H54 (cell line): ENCODE measurements around the gene GRHL3.

ENCODE experiments used
- DNase-seq: peaks from one replicate; pipeline ENCODE4 v3.0.0; 2011; ENCODE audit warnings: low spot score, mixed read lengths; ENCODE audit not compliant: insufficient read length
- FAIRE-seq: peaks from 3 replicates; lab custom pipeline; 2011; peaks lifted over from hg19 to GRCh38; lab: Jason Lieb, UNC
- POLR2A ChIP-seq: IDR thresholded peaks from 2 replicates; pipeline ENCODE4 v1.6.1; 2011; ENCODE audit warnings: low read depth, mild to moderate bottlenecking, low read length

Gene GRHL3

DNA sequence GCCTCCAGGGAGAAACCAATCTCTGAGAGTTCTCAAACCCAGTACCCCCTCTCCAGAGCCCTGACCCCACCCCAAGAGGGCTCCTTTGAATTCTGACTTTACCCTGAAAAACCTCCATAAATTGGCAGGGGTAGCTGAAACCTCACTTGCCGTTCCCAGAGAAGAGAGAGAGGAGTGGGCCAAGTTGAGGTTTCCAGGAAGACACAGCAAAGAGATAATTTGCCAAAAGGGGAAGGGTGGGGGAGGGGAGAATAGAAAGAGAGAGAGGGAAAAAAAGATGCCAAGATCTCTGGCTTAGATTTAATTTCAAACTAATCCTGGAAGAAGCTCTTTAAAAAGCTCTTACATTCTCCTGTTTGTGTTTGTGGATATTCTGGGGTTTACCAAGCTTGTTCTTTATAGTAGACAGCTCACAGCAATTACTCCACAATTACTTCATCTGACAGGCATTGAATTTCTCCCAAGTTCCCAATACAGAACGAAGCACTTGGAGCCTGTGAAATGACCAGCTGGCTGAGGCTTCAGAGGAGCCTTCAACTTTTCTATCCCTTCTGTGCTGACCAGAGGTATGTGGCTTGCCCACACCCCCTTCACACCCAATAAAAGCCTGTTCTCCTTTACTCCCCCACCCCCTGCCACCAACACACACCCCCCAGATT lies 1.1 kb upstream of the GRHL3 start:
- no peak for TF ChIP-seq POLR2A
- no peak for FAIRE-seq

DNA sequence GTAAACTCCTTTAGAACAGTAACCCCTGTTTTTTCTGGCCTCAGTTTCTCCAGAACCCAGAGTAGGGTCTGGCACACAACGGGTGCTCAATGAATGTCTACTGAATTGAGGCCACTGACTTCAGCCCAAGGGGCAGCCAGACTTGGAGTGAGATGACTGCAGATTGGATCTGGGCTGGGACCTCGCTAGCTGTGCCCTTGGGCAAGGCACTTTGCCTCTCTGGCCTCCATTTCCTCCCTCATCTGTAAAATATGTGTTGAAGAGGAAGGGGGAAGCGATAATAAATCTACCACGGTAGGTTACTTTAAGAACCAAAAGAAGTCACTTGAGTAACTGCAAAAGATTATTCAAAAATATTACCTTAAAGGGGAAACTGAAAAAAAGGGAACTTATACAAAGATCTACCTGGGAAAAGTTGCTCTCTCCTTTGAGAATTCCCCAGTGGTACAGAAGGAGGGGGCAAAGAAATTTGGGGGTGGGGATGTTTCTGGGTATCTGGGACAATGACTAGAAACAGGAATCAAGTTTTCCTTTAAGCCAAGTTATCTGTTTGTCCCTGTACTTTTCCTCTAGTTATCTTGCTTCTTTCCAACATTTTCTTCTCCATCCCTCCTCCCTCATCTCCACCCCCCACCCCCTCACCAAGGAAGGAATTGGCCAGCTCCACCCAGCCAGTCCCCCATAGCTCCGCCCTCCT lies 394 bp upstream of the GRHL3 start:
- TF ChIP-seq POLR2A: no peak
- DNase-seq (no peak), FAIRE-seq (no peak)

More for the DNA sequence above, 1.1 kb upstream of the GRHL3 start:
- no peak for DNase-seq

DNA sequence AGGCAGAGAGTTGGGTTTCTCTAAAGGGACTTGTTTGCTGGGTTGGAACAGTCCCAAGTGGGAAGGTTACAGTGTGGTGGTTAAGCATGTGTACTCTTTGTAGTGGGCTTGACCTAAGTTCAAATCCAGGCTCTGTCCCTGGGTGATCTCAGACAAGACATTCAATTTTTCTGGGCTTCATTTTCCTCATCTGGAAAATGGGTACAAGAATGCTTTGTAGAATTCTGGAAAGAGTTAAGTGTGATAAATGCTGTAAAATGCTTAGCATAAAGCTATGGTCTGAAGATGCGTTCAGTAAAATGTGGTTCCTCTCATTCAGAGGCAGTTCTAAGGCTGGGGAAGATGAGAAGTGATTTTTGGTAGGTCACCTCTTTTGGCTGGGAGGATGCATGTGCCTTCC lies 805 bp downstream of the GRHL3 start:
- no peak for FAIRE-seq
- no peak for DNase-seq
- TF ChIP-seq POLR2A: no peak

DNA sequence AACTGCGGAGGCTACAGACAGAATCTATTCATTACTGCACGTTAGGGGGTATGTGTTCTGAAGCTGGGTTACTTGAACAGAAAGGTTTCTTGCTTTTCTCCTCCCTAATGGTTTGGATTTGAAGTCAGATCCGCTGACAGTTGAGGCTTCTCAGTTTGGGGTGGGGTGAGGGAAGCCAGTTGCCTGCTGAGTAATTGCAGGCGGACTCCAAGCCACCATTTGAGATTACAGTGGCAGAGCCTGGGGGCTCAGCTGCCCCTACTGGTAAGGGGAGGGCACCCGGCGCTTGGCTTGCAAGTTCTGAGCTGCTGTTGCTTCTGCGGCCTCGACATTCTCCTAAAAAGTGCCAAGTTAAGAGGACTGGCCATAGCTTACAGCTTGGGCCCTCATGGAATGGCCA lies 2.0 kb downstream of the GRHL3 start:
- FAIRE-seq: no peak

DNA sequence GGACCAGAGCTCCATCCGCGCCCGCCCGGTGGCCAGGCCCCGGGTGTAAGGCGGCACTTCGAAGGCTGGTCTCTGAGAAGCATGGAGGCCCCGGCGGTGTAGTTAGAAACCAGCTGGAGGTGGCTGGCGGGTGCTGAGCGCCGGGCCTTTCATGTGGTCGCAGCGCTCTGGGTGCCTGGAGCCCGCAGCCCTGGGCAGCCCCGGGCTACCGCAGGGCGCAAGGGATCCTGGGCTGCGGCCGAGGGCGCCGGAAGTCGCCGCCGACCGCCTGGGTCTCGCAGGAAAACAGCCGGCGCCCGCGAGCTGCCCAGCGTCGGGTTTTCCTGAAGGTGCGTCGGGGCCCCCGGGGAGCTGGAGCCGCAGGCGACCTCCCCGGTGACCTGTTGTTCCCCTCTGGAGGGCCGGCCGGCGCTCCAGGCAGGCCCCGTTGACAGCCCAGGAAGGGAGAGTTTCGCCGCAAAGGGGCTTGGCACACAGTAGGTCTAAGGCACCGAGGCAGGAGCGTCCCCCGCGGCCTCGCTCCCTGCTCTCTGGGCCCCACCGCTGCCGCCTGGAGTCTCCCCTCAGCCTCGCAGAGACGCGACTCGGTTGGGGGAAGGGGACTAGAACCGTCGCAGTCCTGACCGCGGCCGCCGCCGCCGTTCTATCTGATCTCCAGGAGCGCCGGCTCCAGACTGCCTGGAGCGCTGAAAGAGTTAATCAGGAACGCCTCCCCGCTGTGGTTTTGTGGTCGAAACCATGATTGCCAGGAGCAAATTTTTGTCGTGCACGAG lies 2.7 kb downstream of the GRHL3 start:
- TF ChIP-seq POLR2A: no peak
- FAIRE-seq (no peak), DNase-seq (peak; percentile 64)

More for the DNA sequence above, 2.0 kb downstream of the GRHL3 start:
- TF ChIP-seq POLR2A: no peak
- no peak for DNase-seq

GRCh38 chr1:24322470-24323177 lies 3.5 kb downstream of the GRHL3 start:
- TF ChIP-seq POLR2A: no peak
- DNase-seq (peak; percentile 43), FAIRE-seq (no peak)

DNA sequence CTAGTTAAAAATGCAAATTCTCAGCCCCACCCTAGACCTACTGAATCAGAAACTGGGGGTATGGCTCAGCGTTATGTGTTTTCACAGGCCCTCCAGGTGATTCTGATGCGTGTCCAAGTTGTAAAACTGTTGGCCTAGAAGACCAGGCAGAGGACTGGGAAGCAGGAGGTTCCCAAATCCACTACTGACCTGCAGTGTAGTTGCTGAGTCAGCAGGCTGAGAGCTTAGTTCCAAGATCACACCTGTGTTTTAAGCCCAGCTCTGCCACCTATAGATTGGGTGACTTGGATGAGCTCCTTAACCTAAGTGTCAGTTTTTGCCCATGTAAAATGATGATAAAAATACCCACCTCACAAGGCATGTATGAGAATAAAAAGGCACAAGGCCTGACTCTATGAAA lies 4.1 kb downstream of the GRHL3 start:
- DNase-seq (no peak), FAIRE-seq (no peak)
- TF ChIP-seq POLR2A: no peak

GRCh38 chr1:24324903-24325302 lies 5.7 kb downstream of the GRHL3 start:
- DNase-seq: no peak
- TF ChIP-seq POLR2A: no peak
- FAIRE-seq: no peak

DNA sequence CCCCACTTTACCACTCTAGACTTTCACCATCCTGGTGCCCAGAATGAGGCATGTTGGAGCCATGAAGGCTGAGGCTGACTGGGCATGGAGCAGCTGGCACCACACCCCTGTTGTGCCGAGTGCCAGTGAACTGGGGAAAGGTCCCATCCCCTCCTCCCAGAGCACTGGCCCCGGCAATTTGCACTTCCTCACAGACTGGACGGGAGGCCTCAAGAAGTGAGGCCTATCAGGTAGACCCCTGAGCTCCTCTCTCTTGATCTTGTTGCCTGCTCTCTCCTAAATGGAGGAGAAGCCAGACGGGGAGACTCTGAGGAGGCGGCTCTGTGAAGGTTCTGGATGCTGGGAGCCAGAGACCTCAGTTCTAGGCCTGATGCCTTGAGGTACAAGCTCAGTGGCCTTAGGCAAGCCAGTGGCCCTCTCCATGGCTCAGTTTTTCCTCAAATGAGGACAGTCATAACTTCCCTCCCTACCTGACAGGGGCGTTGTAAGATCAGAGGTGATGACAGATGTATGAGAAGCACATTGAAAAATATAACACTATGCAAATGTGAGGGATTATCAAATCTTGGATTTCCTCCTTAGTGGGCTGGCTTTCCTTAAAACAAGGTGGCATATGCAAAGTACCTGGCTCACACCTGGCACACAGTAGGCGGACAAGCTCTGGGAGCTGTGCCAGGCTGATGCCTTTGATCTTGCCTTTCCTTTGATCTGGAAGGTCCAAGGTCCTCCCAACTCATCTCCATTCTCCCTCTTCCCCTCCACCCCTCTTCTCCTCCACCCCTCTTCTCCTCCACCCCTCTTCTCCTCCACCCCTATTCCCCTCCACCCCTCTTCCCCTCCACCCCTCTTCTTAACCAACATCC lies 6.7 kb downstream of the GRHL3 start:
- DNase-seq (no peak), FAIRE-seq (no peak)
- no peak for TF ChIP-seq POLR2A

DNA sequence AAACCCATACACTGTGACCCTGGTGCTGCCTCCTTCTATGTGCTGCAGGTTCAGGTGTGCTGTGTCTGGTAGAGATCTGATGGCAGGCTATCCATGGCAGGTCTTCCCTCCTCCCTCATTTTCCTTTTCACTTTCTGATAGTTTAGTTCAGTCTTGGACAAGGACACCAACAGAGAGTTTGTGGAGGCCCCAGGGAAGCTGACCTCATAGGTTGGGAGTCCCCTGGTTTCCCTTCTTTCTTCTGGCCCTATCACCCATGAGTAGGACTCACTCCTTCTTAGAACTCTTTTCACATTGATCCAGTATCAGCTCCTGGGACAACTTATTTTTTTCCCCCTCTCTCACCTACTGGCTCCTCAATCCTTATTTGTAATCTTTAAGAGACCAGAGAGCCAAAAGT lies 8.3 kb downstream of the GRHL3 start:
- FAIRE-seq: no peak
- DNase-seq: no peak
- TF ChIP-seq POLR2A: no peak

GRCh38 chr1:24327891-24328290 lies 8.7 kb downstream of the GRHL3 start:
- TF ChIP-seq POLR2A: no peak
- no peak for FAIRE-seq
- DNase-seq: no peak

DNA sequence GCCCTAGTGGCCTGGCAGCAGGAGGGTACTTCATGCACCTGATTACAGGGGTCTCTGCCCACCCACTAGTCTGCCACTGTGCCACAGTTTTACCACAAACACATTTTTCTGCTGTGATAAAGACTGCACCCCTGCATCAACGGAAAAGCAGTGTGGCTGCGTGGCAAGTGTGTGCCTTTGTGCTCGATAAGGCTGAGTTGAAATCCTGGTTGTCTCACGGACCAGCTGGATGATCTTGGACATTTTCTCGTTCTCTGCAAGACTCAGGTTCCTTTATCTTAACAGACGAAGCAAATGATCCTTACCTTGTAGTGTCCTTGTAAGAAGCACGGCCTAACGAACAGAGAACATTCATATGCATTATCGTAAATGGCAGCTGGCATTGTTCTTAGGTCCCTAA lies 10.2 kb downstream of the GRHL3 start:
- TF ChIP-seq POLR2A: no peak
- no peak for DNase-seq
- FAIRE-seq: no peak
